A673 (cell line): ENCODE data around the gene LCN6. TPM values are rescaled to one million over a fixed set of nuclear protein-coding genes. Genes with fewer than 3 reads are reported as not detected.

Source experiments
- BruUV-seq: library from RNA; stranded (reverse); fragments of 400-500 nt; replicated peaks from 2 replicates; lab custom pipeline; 2021; lab: Mats Ljungman, UMichigan
- CTCF ChIA-PET: fragments of 300-600 bp; sonication (Branson Sonifier 250); formaldehyde crosslinking; loops from one replicate; lab custom pipeline; 2022; ENCODE audit warnings: antibody characterized with exemption; lab: Charles Lee
- POLR2A ChIA-PET: fragments of 300-600 bp; sonication (Branson Sonifier 250); formaldehyde crosslinking; loops from one replicate; lab custom pipeline; 2022; ENCODE audit warnings: antibody characterized with exemption; ENCODE audit not compliant: low non-redundant PET; lab: Charles Lee
- DNase-seq: peaks from one replicate; pipeline ENCODE4 v3.0.0-alpha.2; 2015; ENCODE audit warnings: low spot score
- H3K27ac ChIP-seq: fragments of 200-600 bp; sonication (generic); 2 replicates; pipeline ENCODE4 v1.5.1; 2016; ENCODE audit warnings: mixed run types, low read depth, mild to moderate bottlenecking, mixed read lengths, antibody characterized with exemption, low read length; ENCODE audit not compliant: poor library complexity, severe bottlenecking
- H3K27me3 ChIP-seq: fragments of 200-600 bp; sonication (generic); replicated peaks from 2 replicates; pipeline ENCODE4 v1.6.1; 2017; ENCODE audit warnings: mixed run types, low read depth, mild to moderate bottlenecking, mixed read lengths, antibody characterized with exemption, low read length; ENCODE audit not compliant: insufficient read depth, poor library complexity
- H3K36me3 ChIP-seq: fragments of 200-600 bp; sonication (generic); 2 replicates; pipeline ENCODE4 v1.6.1; 2016; ENCODE audit warnings: mixed run types, mild to moderate bottlenecking, mixed read lengths, antibody characterized with exemption, low read length; ENCODE audit not compliant: insufficient read depth, poor library complexity, severe bottlenecking
- H3K4me1 ChIP-seq: fragments of 200-600 bp; sonication (generic); 2 replicates; pipeline ENCODE4 v1.6.1; 2017; ENCODE audit warnings: mixed run types, mild to moderate bottlenecking, mixed read lengths, antibody characterized with exemption, low read length; ENCODE audit not compliant: insufficient read depth, poor library complexity, severe bottlenecking
- H3K4me3 ChIP-seq: fragments of 200-600 bp; sonication (generic); 2 replicates; pipeline ENCODE4 v1.5.1; 2016; ENCODE audit warnings: low read depth, mixed run types, mild to moderate bottlenecking, mixed read lengths, low read length; ENCODE audit not compliant: poor library complexity, severe bottlenecking
- H3K9me3 ChIP-seq: fragments of 200-600 bp; sonication (generic); 2 replicates; pipeline ENCODE4 v1.6.1; 2016; ENCODE audit warnings: mixed run types, low read depth, mild to moderate bottlenecking, mixed read lengths, antibody characterized with exemption, low read length; ENCODE audit not compliant: poor library complexity, severe bottlenecking
- CTCF ChIP-seq: fragments of 300-800, 200-600 bp; sonication (generic); conservative IDR thresholded peaks from 2 replicates; pipeline ENCODE4 v1.5.1; 2017; ENCODE audit warnings: low read depth, mild to moderate bottlenecking, antibody characterized with exemption, low read length, moderate library complexity, mixed read lengths
- EZH2 ChIP-seq: fragments of 200-600 bp; sonication (generic); IDR thresholded peaks from 2 replicates; pipeline ENCODE4 v1.6.1; 2017; ENCODE audit warnings: borderline replicate concordance, low read depth, mild to moderate bottlenecking, mixed read lengths, antibody characterized with exemption, low read length; ENCODE audit not compliant: poor library complexity, severe bottlenecking
- intact Hi-C: fragments of 100-400 bp; cut with micrococcal nuclease; formaldehyde crosslinking; loops from one replicate; pipeline ENCODE4 v1.10.0; 2022; ENCODE audit not compliant: unreplicated experiment
- total RNA-seq: library from RNA; stranded (reverse); gene quantifications from 2 replicates; pipeline ENCODE4 v1.2.3, GENCODE V29; 2021

LCN6 gene
- total RNA-seq, 1 experiment from 2014 or later, result not detected

DNA sequence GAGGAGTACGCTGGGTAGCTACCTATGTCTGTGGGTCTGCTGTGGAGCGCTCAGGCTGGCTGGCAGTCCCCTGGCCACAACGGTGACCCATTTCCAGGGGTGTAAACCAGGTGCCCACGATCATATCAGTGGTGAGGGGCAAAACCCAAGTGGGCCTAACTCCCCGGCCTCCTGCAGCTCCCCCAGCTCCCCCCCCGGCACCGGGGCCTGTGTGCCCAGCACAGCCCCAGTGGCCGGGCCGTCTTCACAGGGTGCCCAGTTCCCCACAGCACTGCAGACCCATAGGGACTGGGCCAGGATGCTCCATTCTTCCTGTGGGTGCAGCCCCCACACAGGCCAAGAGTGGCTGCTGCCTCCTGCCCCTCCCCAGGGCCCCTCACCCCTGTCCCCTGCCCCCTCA lies 10.7 kb upstream of the LCN6 start:
- TF ChIP-seq CTCF, result no peak
- no peak for TF ChIP-seq EZH2
- no TSS peak for BruUV-seq
- no peaks in the 10 kb centered on the region for H3K27me3 ChIP-seq
- H3K27ac ChIP-seq, result no peak overlapping the region
- intact Hi-C loops, result no loop called here
- H3K4me1 ChIP-seq, result peaks cover 5% of the 10 kb centered on the region
- ChIA-PET POLR2A (interaction anchor here (0.6 kb wide), 1 partner anchor 150 kb away, joined by 5 read pairs; no protein-coding TSS in a partner anchor), CTCF (no interaction called here)
- no peak overlapping the region for H3K4me3 ChIP-seq
- H3K36me3 ChIP-seq, result no peaks in the 10 kb centered on the region
- no peaks in the 10 kb centered on the region for H3K9me3 ChIP-seq
- no peak for DNase-seq

- intact Hi-C loops, result no loop called here
- TF ChIP-seq EZH2 (no peak), CTCF (no peak)
- H3K9me3 ChIP-seq, result no peaks in the 10 kb centered on the region
- POLR2A ChIA-PET, result no interaction called here
- peaks cover 5% of the 10 kb centered on the region for H3K4me1 ChIP-seq
- no peak overlapping the region for H3K27ac ChIP-seq
- no TSS peak for BruUV-seq
- no peaks in the 10 kb centered on the region for H3K27me3 ChIP-seq
- CTCF ChIA-PET, result interaction anchor here (0.5 kb wide), 1 partner anchor 119 kb away, joined by 5 read pairs; no protein-coding TSS in a partner anchor
- DNase-seq, result no peak
- no peak overlapping the region for H3K4me3 ChIP-seq
- H3K36me3 ChIP-seq, result no peaks in the 10 kb centered on the region
Observed at GRCh38 chr9:136757751-136758140, 9.4 kb upstream of the LCN6 start.

DNA sequence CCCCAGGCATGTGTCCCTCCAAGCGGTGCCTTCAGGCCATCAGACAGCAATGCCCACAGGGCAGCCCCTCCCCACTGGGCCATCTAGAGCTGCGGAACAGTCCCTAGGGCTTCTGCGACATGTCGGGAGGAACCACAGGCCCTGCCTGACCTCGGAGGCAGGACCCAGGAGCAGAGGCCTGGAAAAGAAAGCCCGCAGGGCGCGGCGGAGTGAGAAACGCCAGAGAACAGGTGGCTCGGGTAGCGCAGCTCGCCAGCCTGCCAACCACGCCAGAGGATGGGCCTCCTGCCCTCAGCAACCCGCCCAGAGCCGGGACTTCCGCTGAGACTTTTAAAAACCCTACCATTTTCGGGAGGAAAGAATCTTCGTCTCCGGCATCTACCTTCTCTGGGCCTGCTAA lies 9.0 kb upstream of the LCN6 start:
- DNase-seq, result no peak
- no TSS peak for BruUV-seq
- Histone ChIP-seq H3K36me3 (no peaks in the 10 kb centered on the region), H3K27ac (no peak overlapping the region), H3K9me3 (no peaks in the 10 kb centered on the region), H3K4me1 (peaks cover 5% of the 10 kb centered on the region), H3K4me3 (no peak overlapping the region), H3K27me3 (no peaks in the 10 kb centered on the region)
- TF ChIP-seq EZH2 (no peak), CTCF (no peak)
- intact Hi-C loops, result no loop called here
- CTCF ChIA-PET, result no interaction called here
- POLR2A ChIA-PET, result no interaction called here
